Measurements from ENCODE around the gene NPY4R2. TPM values are rescaled to one million over a fixed set of nuclear protein-coding genes. Genes with fewer than 3 reads are reported as not detected.

Gene NPY4R2
- total RNA-seq: 0.13 TPM in 1 of 2 replicates, not detected in the other

GRCh38 chr10:47918475-47918874 is at the start of gene NPY4R2:
NPY4R2 (plus strand) TSS chr10:47918662; CDS start chr10:47921988, 3,326 bp downstream.

Other genes with a start within 250 kb of the NPY4R2 start
- gene SYT15B, start 155.1 kb upstream of the NPY4R2 start, total RNA-seq: 0.13 and 0.24 TPM in 2 replicates
- not detected in 2 replicates for gene FAM25C, start 81.1 kb downstream of the NPY4R2 start, total RNA-seq